Dedifferentiated amniotic fluid mesenchymal stem cell (primary cell): ENCODE results near the gene MKNK2.
"Not testable (repeated sequence)": the region's sequence is repeated elsewhere in the genome, so short reads cannot be mapped to it uniquely, and the experiment has no call there.

Experiments
- DNase-seq: peaks from one replicate; pipeline ENCODE4 v3.0.0-alpha.2; 2016; ENCODE audit errors: extremely low spot score

The MKNK2 gene

DNA sequence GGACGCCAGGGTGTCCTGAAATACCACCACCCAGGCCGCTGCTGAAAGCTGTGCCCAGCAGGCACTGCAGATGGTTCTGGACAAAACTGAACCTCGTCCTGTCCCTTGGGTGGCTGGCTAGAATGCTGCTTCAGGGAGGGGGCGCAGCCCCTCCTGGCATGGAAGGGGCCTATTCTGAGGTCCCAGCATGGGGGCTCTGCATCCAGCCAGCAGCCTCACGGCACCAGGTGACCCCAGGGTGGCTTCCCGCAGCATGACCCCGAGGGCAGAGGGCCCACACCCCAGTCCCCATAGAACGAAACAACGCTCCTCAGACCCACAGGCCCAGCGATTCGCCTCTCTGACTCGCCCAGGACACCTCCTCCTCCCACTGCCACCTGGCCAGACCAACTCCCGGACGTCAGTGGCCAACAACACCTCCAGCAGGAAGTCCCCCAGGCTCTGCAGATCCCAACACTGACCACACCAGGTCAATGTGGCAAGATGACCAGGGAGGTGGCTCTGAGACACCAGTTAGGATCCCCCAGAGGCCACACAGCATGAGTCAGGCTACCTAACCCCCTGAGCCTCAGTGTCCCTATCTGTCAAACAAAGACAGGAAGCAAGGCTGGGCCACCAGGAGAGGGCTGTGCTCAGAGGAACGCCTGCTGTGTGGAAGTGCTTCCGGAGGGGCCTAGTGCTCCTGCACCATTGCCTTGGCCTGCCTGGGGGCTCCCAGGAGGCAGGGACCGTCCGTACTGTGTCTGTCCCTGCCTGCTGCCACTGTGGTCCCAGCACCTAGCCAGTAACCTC is 6.1 kb downstream of the MKNK2 start:
- no peak for DNase-seq

- DNase-seq, result no peak
Observed at GRCh38 chr19:2043961-2044708, 6.9 kb downstream of the MKNK2 start.

GRCh38 chr19:2043251-2043641 is 7.8 kb downstream of the MKNK2 start:
- no peak for DNase-seq

DNA sequence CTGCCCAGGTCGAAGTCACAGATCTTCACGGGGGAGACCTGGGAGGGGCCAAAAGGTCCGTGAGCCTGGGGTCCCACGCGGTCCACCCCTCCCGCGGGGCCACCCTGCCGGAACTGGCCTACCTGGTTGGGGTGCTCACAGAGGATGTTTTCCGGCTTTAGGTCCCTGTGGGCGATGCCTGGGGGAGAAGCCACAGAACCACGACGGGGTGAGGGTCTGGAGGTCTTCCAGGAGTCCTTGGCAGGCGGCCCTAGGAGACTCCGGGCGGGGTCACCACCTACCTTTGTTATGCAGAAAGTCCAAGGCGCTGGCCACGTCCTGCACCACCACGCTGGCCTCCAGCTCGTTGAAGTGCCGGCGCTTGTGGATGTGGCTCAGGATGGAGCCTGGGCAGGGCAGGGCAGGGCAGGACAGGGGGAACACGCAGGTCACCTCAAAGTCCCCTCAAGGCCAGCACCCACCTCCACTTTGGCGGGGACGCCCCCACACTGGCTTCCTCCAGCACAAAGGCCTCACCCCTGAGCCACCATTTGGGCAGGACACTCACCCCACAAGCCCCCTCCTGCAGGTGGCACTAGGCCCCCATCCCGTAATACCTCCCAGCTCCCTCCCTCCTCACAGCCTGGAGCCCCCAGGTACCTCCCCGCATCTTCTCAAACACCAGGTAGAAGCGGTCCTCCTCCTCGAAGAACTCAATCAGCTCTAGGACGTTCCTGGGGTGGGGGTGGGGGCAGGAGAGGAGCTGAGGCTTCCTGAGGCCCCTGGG is 8.4 kb downstream of the MKNK2 start:
- no peak for DNase-seq

GRCh38 chr19:2041683-2042484 is 9.2 kb downstream of the MKNK2 start:
- DNase-seq, result peak; percentile 26

- DNase-seq, result no peak
Observed at GRCh38 chr19:2041433-2041682, 9.7 kb downstream of the MKNK2 start.

DNA sequence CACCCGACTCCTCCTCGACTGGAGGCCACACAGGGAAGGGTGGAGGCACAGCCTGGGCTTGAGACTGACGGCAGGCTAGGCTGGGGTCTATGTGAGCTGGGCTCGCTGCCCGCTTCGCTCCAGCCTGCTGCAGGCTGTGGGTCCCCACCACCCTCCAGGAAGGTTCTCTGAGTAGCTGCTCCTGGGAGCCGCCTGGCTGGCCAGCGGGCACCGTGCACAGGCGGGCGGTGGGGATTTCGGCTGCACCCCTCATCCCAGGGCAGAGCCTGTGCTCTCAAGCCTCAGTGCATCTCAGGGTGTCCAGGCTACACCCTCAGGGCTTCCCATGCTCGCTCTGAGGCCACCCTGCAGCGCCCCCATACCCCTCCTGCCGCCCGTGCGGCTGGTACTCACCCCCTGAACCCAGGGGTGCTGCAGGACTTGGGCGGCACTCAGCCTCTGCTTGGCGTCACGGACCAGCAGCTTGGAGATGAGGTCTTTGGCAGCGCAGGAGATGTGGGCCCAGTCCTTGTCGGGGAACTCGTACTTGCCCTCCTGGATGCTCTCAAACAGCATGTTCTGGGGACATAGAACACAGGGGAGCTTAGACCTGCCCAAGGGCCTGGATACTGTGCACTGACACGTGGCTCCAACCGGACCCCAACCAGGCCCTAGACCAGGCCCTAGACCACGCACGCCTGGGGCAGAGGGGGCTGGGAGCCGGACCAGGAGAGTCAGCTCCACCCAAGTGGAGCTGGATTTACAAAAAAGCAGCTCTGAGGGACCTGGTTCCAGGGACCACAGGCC is 10.2 kb downstream of the MKNK2 start:
- DNase-seq, result no peak

GRCh38 chr19:2039959-2040646 is 10.9 kb downstream of the MKNK2 start:
- DNase-seq, result no peak

DNA sequence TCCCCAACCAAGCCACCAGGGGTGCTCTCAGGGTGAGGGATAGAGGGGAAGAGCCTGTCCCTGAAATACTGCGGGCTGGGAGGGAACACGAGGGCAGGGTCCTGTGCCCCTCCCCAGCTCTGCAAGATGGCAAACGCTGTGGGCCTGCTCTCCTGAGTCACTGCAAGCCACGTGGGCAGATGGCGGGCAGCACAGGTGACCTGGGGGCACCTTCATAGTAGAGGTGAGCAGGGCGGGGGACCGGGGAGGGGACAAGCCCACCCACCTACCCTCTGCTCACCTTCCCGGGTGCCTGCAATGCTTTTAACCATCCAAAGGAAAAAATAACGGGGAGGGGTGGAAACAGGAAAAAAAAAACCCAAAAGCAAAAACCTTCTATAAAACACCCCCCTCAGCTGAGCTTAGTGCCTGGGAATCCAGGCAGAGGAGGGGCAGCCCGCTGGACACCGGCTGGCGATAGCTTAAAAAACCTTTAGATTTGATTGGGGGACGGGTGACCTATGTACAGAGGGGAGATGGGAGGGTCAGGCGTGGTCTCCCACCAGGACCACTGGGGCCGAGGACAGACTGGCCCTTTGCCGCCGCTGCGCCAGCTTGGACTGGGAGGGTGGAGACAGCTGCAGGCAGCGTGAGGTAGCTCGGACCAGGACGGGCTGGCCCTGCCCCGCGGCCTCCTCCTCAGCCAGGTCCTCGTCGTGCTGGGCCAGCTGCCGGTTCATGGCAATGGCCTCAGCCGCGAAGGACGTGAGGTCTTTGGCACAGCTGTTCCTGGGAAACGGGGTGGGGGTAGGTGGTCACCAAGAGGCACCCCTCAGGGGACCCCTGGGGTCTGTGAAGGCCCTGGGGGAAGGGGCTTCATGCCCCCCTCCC is 11.7 kb downstream of the MKNK2 start:
- no peak for DNase-seq

- DNase-seq, result no peak
Observed at GRCh38 chr19:2038284-2039088, 12.6 kb downstream of the MKNK2 start.

DNA sequence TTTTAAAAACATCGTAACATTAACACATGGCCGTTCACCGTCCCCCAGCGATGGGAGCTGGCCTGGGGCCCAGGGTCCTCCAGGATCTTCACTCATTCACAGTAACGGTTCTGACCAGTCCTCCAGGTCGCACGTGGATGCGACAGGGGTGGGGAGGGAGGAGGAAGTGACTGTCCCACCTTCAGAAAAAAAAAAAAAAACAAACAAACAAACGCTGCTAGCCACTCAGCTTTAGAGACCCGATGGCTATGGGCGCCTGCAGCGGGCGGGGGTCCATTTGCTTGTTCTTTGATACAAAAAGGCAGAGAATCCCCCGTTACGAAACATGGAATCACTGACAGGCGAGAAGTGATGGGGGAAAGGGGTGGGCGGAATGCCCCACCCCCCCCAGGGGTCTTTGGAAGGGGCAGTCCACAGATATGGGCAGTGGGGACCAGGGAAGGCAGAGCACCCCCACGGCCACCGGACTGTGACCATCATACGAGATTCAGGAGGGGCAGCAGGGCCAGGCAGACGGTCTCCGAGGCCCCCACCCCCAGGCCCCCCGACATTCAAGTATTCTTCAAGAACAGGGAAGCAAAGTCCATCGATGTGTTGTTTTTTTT is 13.3 kb downstream of the MKNK2 start:
- DNase-seq, result no peak

DNA sequence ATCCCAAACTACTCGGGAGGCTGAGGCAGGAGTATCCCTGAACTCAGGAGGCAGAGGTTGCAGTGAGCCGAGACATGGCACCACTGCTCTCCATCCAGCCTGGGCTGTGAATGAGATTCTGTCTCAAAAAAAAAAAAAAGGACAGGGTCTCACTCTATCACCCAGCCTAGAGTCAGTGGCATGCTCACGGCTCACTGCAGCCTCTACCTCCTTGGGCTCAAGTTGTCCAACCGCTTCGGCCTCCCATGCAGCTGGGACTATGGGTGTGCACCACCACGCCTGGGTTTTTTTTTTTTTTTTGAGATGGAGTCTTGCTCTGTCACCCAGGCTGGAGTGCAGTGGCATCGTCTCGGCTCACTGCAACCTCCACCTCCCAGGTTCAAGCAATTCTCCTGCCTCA is 14.6 kb downstream of the MKNK2 start:
- no peak for DNase-seq

DNA sequence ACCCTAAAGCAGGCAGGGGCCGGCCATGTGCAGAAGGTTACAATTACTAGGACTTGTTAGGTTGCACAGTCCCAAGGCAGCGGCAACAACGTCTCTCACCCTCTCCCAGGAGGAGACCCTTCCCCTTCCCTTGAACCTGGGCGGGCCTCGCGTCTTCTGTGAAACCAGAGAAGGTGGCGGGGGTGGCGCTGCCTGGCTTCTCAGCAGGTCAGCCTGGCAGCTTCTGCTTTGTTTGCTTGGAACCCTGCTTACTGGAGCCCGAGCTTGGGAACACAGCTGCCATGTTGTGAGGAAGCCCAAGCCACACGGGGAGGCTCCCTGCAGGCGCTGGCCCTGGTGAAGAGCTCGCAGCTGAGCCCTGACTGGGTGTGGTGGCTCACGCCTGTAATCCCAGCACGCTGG is 15.5 kb downstream of the MKNK2 start:
- no peak for DNase-seq

GRCh38 chr19:2034729-2035589 is 16.1 kb downstream of the MKNK2 start:
- no peak for DNase-seq

DNA sequence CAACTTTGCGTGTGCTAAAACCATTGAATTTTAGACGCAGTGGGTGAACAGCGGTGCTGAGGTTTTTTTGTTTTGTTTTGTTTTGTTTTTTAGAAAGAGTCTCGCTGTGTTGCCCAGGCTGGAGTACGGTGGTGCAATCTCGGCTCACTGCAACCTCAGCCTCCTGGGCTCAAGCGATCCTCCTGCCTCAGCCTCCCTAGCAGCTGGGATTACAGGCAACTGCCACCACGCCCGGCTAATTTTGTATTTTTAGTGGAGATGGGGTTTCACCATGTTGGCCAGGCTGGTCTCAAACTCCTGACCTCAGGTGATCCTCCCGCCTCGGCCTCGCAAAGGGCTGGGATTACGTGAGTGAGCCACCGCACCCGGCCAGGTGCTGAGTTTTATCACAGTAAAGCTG is 16.8 kb downstream of the MKNK2 start:
- not testable (repeated sequence) for DNase-seq

GRCh38 chr19:2033825-2034159 is 17.3 kb downstream of the MKNK2 start:
- no peak for DNase-seq

- DNase-seq, result no peak
Observed at GRCh38 chr19:2033115-2033824, 17.8 kb downstream of the MKNK2 start.
